WTC11 (cell line): ENCODE results near the gene SOCS7. TPM values are rescaled to one million over a fixed set of nuclear protein-coding genes. Genes with fewer than 3 reads are reported as not detected.

Source experiments
- ATAC-seq: fragments of 200-7000 bp; cut with Tn5 transposase; 2 replicates; pipeline ENCODE4 v1.10.0; 2021; ENCODE audit warnings: mild to moderate bottlenecking, moderate library complexity
- CTCF ChIA-PET: fragments of 300-600 bp; sonication (Branson Sonifier 250); formaldehyde crosslinking; loops from one replicate; lab custom pipeline; 2021; ENCODE audit warnings: antibody characterized with exemption; lab: Charles Lee
- POLR2A ChIA-PET: fragments of 350-600 bp; sonication (Branson Sonifier 250); formaldehyde crosslinking; loops from one replicate; lab custom pipeline; 2021; ENCODE audit warnings: antibody characterized with exemption; lab: Charles Lee
- DNase-seq: peaks from one replicate; pipeline ENCODE4 v3.0.0; 2021; ENCODE audit warnings: low spot score
- H3K27ac Mint-ChIP-seq: 2 replicates; pipeline ENCODE4 v1.8.0; 2021; ENCODE audit warnings: mixed read lengths
- H3K27me3 Mint-ChIP-seq: 2 replicates; pipeline ENCODE4 v1.8.0; 2021; ENCODE audit warnings: low read depth, mild to moderate bottlenecking, moderate library complexity, mixed read lengths
- H3K36me3 Mint-ChIP-seq: 2 replicates; pipeline ENCODE4 v1.8.0; 2021; ENCODE audit warnings: mixed read lengths
- H3K4me1 Mint-ChIP-seq: 2 replicates; pipeline ENCODE4 v1.8.0; 2022; ENCODE audit warnings: mixed read lengths
- H3K4me3 Mint-ChIP-seq: 2 replicates; pipeline ENCODE4 v1.8.0; 2021; ENCODE audit warnings: mild to moderate bottlenecking, moderate library complexity, mixed read lengths
- H3K9me3 Mint-ChIP-seq: 2 replicates; pipeline ENCODE4 v1.8.0; 2021; ENCODE audit warnings: mixed read lengths
- CBFB ChIP-seq: sonication (generic); formaldehyde crosslinking; IDR thresholded peaks from 2 replicates; pipeline ENCODE4 v1.8.1; 2022; ENCODE audit warnings: mild to moderate bottlenecking, low read depth, missing genetic modification reagents
- ESRRA ChIP-seq: sonication (generic); formaldehyde crosslinking; IDR thresholded peaks from 2 replicates; pipeline ENCODE4 v1.8.1; 2022; ENCODE audit warnings: mild to moderate bottlenecking, missing genetic modification reagents, borderline replicate concordance
- FOXJ3 ChIP-seq: sonication (generic); formaldehyde crosslinking; IDR thresholded peaks from 2 replicates; pipeline ENCODE4 v1.9.0; 2021; ENCODE audit warnings: missing genetic modification reagents, mild to moderate bottlenecking, borderline replicate concordance
- OVOL2 ChIP-seq: fragments of 250-450 bp; sonication (Bioruptor Pico); IDR thresholded peaks from 2 replicates; pipeline ENCODE4 v1.9.0; 2021; ENCODE audit warnings: mild to moderate bottlenecking, borderline replicate concordance
- RELA ChIP-seq: sonication (generic); formaldehyde crosslinking; IDR thresholded peaks from 2 replicates; pipeline ENCODE4 v1.8.1; 2022; ENCODE audit warnings: missing genetic modification reagents, mild to moderate bottlenecking, borderline replicate concordance
- TP53 ChIP-seq: sonication (generic); formaldehyde crosslinking; IDR thresholded peaks from 2 replicates; pipeline ENCODE4 v1.8.1; 2023; ENCODE audit warnings: mild to moderate bottlenecking, missing genetic modification reagents
- ZNF138 ChIP-seq: sonication (generic); formaldehyde crosslinking; conservative IDR thresholded peaks from 2 replicates; pipeline ENCODE4 v1.8.1; 2022; ENCODE audit warnings: mild to moderate bottlenecking, moderate library complexity, missing genetic modification reagents
- ZNF219 ChIP-seq: sonication (generic); formaldehyde crosslinking; IDR thresholded peaks from 2 replicates; pipeline ENCODE4 v1.8.0; 2023; ENCODE audit warnings: missing genetic modification reagents, mild to moderate bottlenecking, borderline replicate concordance
- ZNF232 ChIP-seq: sonication (generic); formaldehyde crosslinking; IDR thresholded peaks from 2 replicates; pipeline ENCODE4 v1.8.0; 2022; ENCODE audit warnings: mild to moderate bottlenecking, missing genetic modification reagents
- ZNF396 ChIP-seq: fragments of 250-450 bp; sonication (Bioruptor Pico); IDR thresholded peaks from 2 replicates; pipeline ENCODE4 v1.8.0; 2021; ENCODE audit warnings: mild to moderate bottlenecking, moderate library complexity, borderline replicate concordance
- ZNF416 ChIP-seq: fragments of 250-450 bp; sonication (Bioruptor Pico); IDR thresholded peaks from 2 replicates; pipeline ENCODE4 v1.9.0; 2021; ENCODE audit warnings: mild to moderate bottlenecking, inconsistent platforms
- total RNA-seq: library from RNA; stranded (reverse); gene quantifications from 3 replicates; pipeline ENCODE4 v1.2.3, GENCODE V29; 2021
- TF ChIP-seq, protein P1 (sequence below): sonication (generic); formaldehyde crosslinking; conservative IDR thresholded peaks from 2 replicates; pipeline ENCODE4 v1.8.1; 2023; ENCODE audit warnings: mild to moderate bottlenecking, low read depth, missing genetic modification reagents, moderate library complexity
- TF ChIP-seq, protein P2 (sequence below): sonication (generic); formaldehyde crosslinking; IDR thresholded peaks from 2 replicates; pipeline ENCODE4 v1.8.1; 2023; ENCODE audit warnings: mild to moderate bottlenecking, missing genetic modification reagents
- TF ChIP-seq, protein P3 (sequence below): sonication (generic); formaldehyde crosslinking; IDR thresholded peaks from 2 replicates; pipeline ENCODE4 v1.8.1; 2022; ENCODE audit warnings: mild to moderate bottlenecking, moderate library complexity, missing genetic modification reagents
- TF ChIP-seq, protein P4 (sequence below): sonication (generic); formaldehyde crosslinking; IDR thresholded peaks from 2 replicates; pipeline ENCODE4 v1.8.0; 2022; ENCODE audit warnings: mild to moderate bottlenecking, missing genetic modification reagents
- TF ChIP-seq, protein P5 (sequence below): fragments of 250-450 bp; sonication (Bioruptor Pico); IDR thresholded peaks from 2 replicates; pipeline ENCODE4 v1.9.0; 2021; ENCODE audit warnings: moderate library complexity, mild to moderate bottlenecking, inconsistent platforms, borderline replicate concordance
- TF ChIP-seq, protein P6 (sequence below): sonication (generic); formaldehyde crosslinking; IDR thresholded peaks from 2 replicates; pipeline ENCODE4 v1.8.0; 2022; ENCODE audit warnings: mild to moderate bottlenecking, missing genetic modification reagents
- TF ChIP-seq, protein P7 (sequence below): fragments of 250-450 bp; sonication (Bioruptor Pico); IDR thresholded peaks from 2 replicates; pipeline ENCODE4 v1.9.0; 2021; ENCODE audit warnings: mild to moderate bottlenecking
- TF ChIP-seq, protein P8 (sequence below): sonication (generic); formaldehyde crosslinking; IDR thresholded peaks from 2 replicates; pipeline ENCODE4 v1.8.1; 2023; ENCODE audit warnings: mild to moderate bottlenecking, missing genetic modification reagents

The SOCS7 gene
- total RNA-seq, 1 experiment from 2014 or later: 33.6 TPM

DNA sequence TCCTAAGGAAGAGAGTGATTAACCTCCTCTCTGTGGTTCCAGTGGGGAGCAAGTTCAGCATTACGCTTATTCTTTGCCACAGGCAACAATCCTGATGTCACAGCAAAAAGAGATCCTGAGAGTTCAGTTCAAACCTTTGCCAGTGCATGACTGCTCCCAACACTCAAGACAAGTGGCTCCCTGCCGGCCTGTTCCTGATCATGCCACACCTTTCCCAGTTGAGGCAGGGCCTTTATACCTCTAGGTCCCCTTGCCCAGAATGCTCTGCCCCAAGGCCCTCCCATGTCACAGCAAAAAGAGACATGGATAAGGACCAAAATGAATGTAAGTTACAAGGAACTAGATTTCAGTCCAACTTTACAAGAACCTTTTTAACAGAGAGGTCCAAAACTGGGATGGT, 45.6 kb downstream of the SOCS7 start:
- no peak for DNase-seq
- peaks cover 61% of the 10 kb centered on the region for H3K36me3 Mint-ChIP-seq
- peaks cover 5% of the 10 kb centered on the region; the same call in 1 of the 2 replicates for H3K4me1 Mint-ChIP-seq
- H3K27ac Mint-ChIP-seq: no peak overlapping the region; the same call in 1 of the 2 replicates
- no peak overlapping the region for H3K4me3 Mint-ChIP-seq
- no peaks in the 10 kb centered on the region for H3K27me3 Mint-ChIP-seq
- ChIA-PET CTCF (no interaction called here), POLR2A (no interaction called here)
- no peak for ATAC-seq
- no peaks in the 10 kb centered on the region for H3K9me3 Mint-ChIP-seq
- TF ChIP-seq, protein P1, sequence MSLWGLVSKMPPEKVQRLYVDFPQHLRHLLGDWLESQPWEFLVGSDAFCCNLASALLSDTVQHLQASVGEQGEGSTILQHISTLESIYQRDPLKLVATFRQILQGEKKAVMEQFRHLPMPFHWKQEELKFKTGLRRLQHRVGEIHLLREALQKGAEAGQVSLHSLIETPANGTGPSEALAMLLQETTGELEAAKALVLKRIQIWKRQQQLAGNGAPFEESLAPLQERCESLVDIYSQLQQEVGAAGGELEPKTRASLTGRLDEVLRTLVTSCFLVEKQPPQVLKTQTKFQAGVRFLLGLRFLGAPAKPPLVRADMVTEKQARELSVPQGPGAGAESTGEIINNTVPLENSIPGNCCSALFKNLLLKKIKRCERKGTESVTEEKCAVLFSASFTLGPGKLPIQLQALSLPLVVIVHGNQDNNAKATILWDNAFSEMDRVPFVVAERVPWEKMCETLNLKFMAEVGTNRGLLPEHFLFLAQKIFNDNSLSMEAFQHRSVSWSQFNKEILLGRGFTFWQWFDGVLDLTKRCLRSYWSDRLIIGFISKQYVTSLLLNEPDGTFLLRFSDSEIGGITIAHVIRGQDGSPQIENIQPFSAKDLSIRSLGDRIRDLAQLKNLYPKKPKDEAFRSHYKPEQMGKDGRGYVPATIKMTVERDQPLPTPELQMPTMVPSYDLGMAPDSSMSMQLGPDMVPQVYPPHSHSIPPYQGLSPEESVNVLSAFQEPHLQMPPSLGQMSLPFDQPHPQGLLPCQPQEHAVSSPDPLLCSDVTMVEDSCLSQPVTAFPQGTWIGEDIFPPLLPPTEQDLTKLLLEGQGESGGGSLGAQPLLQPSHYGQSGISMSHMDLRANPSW: no peak
- TF ChIP-seq FOXJ3 (CRISPR knock-in tag) (no peak), OVOL2 (CRISPR knock-in tag) (no peak), CBFB (CRISPR knock-in tag) (no peak), TP53 (CRISPR knock-in tag) (no peak)
- TF ChIP-seq, protein P2, sequence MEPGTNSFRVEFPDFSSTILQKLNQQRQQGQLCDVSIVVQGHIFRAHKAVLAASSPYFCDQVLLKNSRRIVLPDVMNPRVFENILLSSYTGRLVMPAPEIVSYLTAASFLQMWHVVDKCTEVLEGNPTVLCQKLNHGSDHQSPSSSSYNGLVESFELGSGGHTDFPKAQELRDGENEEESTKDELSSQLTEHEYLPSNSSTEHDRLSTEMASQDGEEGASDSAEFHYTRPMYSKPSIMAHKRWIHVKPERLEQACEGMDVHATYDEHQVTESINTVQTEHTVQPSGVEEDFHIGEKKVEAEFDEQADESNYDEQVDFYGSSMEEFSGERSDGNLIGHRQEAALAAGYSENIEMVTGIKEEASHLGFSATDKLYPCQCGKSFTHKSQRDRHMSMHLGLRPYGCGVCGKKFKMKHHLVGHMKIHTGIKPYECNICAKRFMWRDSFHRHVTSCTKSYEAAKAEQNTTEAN (CRISPR knock-in tag): no peak

DNA sequence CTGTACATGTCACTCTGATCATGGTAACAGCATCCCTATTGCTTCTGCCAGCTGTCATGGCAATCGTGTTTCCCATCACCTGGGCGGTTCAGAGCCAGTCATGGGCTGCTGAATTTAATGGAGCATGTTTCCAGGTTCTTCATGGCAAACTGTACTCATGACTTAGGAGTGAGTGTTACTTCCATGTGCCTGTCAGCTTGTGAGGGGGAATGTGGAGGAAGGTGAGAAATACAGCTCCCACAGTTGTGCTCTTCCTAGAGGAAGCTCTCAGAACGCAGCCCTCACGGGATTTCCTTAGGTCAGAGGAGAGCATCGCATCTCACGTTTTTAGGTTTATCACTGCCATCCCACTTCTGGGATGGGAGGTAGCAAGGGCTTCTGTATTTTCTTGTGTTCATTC, 48.6 kb downstream of the SOCS7 start:
- no peak for ATAC-seq
- Mint-ChIP-seq H3K27me3 (no peaks in the 10 kb centered on the region), H3K4me3 (no peak overlapping the region), H3K4me1 (peaks cover 31% of the 10 kb centered on the region)
- CTCF ChIA-PET: interaction anchor here (0.5 to 1.0 kb wide), 3 partner anchors 38 to 76 kb away, joined by 3 to 4 read pairs (median 3); no protein-coding TSS in a partner anchor
- TF ChIP-seq, protein P3, sequence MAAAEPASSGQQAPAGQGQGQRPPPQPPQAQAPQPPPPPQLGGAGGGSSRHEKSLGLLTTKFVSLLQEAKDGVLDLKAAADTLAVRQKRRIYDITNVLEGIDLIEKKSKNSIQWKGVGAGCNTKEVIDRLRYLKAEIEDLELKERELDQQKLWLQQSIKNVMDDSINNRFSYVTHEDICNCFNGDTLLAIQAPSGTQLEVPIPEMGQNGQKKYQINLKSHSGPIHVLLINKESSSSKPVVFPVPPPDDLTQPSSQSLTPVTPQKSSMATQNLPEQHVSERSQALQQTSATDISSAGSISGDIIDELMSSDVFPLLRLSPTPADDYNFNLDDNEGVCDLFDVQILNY (CRISPR knock-in tag): no peak
- TF ChIP-seq, all 79 proteins: peak for 0
- POLR2A ChIA-PET: interaction anchor here (0.9 kb wide), 1 partner anchor 51 kb away, joined by 3 read pairs; no protein-coding TSS in a partner anchor
- no peaks in the 10 kb centered on the region for H3K9me3 Mint-ChIP-seq
- H3K27ac Mint-ChIP-seq: no peak overlapping the region
- DNase-seq: no peak
- peaks cover 54% of the 10 kb centered on the region for H3K36me3 Mint-ChIP-seq

DNA sequence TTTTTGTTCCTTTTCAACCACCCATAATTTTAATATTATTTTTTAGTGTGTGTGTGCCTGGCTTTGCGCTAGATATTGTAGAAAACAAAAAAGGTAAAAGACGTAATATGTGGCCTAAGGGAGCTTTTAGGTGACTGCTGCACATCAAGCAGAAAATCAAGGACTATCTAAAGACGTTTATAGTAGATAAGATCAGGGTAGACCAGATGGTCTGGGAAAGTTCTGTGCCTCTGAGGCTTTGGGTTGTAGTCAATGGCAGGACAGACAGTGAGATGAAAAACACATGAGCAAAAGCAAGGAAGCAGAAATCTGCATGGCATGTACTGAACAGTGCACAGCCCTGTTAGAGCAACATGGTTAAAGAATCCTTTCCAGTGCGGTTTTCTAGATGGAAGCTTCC, 49.8 kb downstream of the SOCS7 start:
- CTCF ChIA-PET: interaction anchor here (1.0 to 4.3 kb wide), 4 partner anchors 12 to 69 kb away, joined by 3 to 62 read pairs (median 22); no protein-coding TSS in a partner anchor
- Mint-ChIP-seq H3K9me3 (no peaks in the 10 kb centered on the region), H3K36me3 (peaks cover 43% of the 10 kb centered on the region), H3K27me3 (no peaks in the 10 kb centered on the region), H3K27ac (no peak overlapping the region), H3K4me3 (no peak overlapping the region), H3K4me1 (peaks cover 37% of the 10 kb centered on the region)
- DNase-seq (no peak), ATAC-seq (no peak)
- POLR2A ChIA-PET: no interaction called here
- TF ChIP-seq, protein P4, sequence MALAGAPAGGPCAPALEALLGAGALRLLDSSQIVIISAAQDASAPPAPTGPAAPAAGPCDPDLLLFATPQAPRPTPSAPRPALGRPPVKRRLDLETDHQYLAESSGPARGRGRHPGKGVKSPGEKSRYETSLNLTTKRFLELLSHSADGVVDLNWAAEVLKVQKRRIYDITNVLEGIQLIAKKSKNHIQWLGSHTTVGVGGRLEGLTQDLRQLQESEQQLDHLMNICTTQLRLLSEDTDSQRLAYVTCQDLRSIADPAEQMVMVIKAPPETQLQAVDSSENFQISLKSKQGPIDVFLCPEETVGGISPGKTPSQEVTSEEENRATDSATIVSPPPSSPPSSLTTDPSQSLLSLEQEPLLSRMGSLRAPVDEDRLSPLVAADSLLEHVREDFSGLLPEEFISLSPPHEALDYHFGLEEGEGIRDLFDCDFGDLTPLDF: no peak
- TF ChIP-seq, protein P5, sequence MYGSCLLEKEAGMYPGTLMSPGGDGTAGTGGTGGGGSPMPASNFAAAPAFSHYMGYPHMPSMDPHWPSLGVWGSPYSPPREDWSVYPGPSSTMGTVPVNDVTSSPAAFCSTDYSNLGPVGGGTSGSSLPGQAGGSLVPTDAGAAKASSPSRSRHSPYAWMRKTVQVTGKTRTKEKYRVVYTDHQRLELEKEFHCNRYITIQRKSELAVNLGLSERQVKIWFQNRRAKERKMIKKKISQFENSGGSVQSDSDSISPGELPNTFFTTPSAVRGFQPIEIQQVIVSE (CRISPR knock-in tag): no peak
- TF ChIP-seq ZNF416 (no peak), ZNF232 (CRISPR knock-in tag) (no peak), RELA (CRISPR knock-in tag) (no peak), ZNF219 (no peak), ZNF396 (CRISPR knock-in tag) (no peak), ZNF138 (no peak), ESRRA (CRISPR knock-in tag) (no peak)
- TF ChIP-seq, protein P6, sequence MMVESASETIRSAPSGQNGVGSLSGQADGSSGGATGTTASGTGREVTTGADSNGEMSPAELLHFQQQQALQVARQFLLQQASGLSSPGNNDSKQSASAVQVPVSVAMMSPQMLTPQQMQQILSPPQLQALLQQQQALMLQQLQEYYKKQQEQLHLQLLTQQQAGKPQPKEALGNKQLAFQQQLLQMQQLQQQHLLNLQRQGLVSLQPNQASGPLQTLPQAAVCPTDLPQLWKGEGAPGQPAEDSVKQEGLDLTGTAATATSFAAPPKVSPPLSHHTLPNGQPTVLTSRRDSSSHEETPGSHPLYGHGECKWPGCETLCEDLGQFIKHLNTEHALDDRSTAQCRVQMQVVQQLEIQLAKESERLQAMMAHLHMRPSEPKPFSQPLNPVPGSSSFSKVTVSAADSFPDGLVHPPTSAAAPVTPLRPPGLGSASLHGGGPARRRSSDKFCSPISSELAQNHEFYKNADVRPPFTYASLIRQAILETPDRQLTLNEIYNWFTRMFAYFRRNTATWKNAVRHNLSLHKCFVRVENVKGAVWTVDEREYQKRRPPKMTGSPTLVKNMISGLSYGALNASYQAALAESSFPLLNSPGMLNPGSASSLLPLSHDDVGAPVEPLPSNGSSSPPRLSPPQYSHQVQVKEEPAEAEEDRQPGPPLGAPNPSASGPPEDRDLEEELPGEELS: no peak
- TF ChIP-seq, protein P7, sequence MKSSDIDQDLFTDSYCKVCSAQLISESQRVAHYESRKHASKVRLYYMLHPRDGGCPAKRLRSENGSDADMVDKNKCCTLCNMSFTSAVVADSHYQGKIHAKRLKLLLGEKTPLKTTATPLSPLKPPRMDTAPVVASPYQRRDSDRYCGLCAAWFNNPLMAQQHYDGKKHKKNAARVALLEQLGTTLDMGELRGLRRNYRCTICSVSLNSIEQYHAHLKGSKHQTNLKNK (CRISPR knock-in tag): no peak
- TF ChIP-seq, protein P8, sequence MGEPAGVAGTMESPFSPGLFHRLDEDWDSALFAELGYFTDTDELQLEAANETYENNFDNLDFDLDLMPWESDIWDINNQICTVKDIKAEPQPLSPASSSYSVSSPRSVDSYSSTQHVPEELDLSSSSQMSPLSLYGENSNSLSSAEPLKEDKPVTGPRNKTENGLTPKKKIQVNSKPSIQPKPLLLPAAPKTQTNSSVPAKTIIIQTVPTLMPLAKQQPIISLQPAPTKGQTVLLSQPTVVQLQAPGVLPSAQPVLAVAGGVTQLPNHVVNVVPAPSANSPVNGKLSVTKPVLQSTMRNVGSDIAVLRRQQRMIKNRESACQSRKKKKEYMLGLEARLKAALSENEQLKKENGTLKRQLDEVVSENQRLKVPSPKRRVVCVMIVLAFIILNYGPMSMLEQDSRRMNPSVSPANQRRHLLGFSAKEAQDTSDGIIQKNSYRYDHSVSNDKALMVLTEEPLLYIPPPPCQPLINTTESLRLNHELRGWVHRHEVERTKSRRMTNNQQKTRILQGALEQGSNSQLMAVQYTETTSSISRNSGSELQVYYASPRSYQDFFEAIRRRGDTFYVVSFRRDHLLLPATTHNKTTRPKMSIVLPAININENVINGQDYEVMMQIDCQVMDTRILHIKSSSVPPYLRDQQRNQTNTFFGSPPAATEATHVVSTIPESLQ (CRISPR knock-in tag): no peak
